Endodermal cell (in vitro differentiated cells): Measurements from ENCODE around the gene DFFB. TPM values are rescaled to one million over a fixed set of nuclear protein-coding genes. Genes with fewer than 3 reads are reported as not detected.

Source experiments
- DNase-seq: peaks from one replicate; pipeline ENCODE4 v3.0.0-alpha.2; 2017
- H3K27ac ChIP-seq: 2 replicates; pipeline ENCODE4 v1.5.1; 2013; ENCODE audit warnings: mild to moderate bottlenecking, low read depth, low read length, moderate library complexity
- H3K27me3 ChIP-seq: 2 replicates; pipeline ENCODE4 v1.6.1; 2013; ENCODE audit warnings: mild to moderate bottlenecking, low read length, moderate library complexity; ENCODE audit not compliant: insufficient read depth, control insufficient read depth, poor library complexity, severe bottlenecking
- H3K36me3 ChIP-seq: 2 replicates; pipeline ENCODE4 v1.7.0; 2013; ENCODE audit warnings: mild to moderate bottlenecking, low read length, moderate library complexity; ENCODE audit not compliant: control insufficient read depth, insufficient read depth
- H3K4me1 ChIP-seq: one replicate; pipeline ENCODE4 v1.7.0; 2013; ENCODE audit warnings: low read length; ENCODE audit not compliant: control insufficient read depth, insufficient read depth
- H3K4me3 ChIP-seq: 2 replicates; pipeline ENCODE4 v1.5.1; 2013; ENCODE audit warnings: mild to moderate bottlenecking, low read length, moderate library complexity
- H3K9ac ChIP-seq: 2 replicates; pipeline ENCODE4 v1.6.1; 2013; ENCODE audit warnings: mild to moderate bottlenecking, low read length, moderate library complexity; ENCODE audit not compliant: poor library complexity, severe bottlenecking; ENCODE audit errors: extremely low read depth
- H3K9me3 ChIP-seq: 2 replicates; pipeline ENCODE4 v1.6.1; 2013; ENCODE audit warnings: mild to moderate bottlenecking, low read length, moderate library complexity; ENCODE audit not compliant: control insufficient read depth
- H3K27ac Mint-ChIP-seq: 2 replicates; pipeline ENCODE4 v1.8.0; 2020; ENCODE audit warnings: mixed read lengths
- H3K27me3 Mint-ChIP-seq: 2 replicates; pipeline ENCODE4 v1.8.0; 2021; ENCODE audit warnings: mild to moderate bottlenecking, mixed read lengths; ENCODE audit not compliant: insufficient read depth
- H3K36me3 Mint-ChIP-seq: 2 replicates; pipeline ENCODE4 v1.8.0; 2020; ENCODE audit warnings: low read depth, mixed read lengths
- H3K4me1 Mint-ChIP-seq: 2 replicates; pipeline ENCODE4 v1.8.0; 2020; ENCODE audit warnings: mixed read lengths
- H3K4me3 Mint-ChIP-seq: 2 replicates; pipeline ENCODE4 v1.8.0; 2020; ENCODE audit warnings: mild to moderate bottlenecking, moderate library complexity, mixed read lengths
- H3K9me3 Mint-ChIP-seq: 2 replicates; pipeline ENCODE4 v1.8.0; 2020; ENCODE audit warnings: mild to moderate bottlenecking, mixed read lengths
- WGBS, 2 experiments: methylation state at CpG; one replicate each; pipeline versions ENCODE4 v1.1.5 to v1.1.7; 2013; ENCODE audit warnings: missing lambda C conversion rate in 2 of 2, mixed read lengths in 1 of 2; ENCODE audit not compliant: insufficient coverage in 1 of 2, insufficient read length in 1 of 2; 5-methylcytosine and 5-hydroxymethylcytosine counted together
- total RNA-seq, 2 donors: library from RNA; stranded (reverse); fragmentation: NEBNext Ultra II Directional in 1 of 2; extraction: Animal tissue kit (Norgen Biotek cat#: 25700) in 1 of 2; gene quantifications; 2 replicates in 1 of 2; 3 replicates in 1 of 2; pipeline ENCODE4 v1.2.1, GENCODE V29; 2021
- TF ChIP-seq, protein P1 (sequence below): fragments of 200-600 bp; sonication (generic); conservative IDR thresholded peaks from 2 replicates; pipeline ENCODE4 v1.5.0; 2021; ENCODE audit warnings: antibody characterized with exemption, mild to moderate bottlenecking

DFFB gene
- total RNA-seq, 2 donors from 2014 or later, result 7.2 to 7.6 TPM

DNA sequence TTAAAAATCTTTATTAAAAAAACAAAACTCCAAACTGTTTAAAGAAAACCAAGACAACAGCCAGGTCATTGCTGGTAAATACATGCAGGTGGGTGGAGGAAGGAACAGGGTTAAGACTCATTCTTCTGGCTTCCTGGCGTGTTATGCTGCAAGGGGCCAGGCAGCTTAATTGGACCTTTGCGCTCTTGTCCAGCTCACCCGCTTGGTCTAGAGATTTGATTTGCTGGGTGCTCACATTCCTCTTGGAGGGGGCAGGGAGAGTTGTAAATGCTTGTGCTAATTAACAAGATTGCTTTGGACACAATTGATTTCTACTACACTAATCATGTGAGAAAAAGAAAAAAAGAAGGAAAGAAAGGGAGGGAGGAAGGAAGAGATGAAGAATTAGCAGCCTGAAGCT is 10.7 kb upstream of the DFFB start:
- H3K27ac ChIP-seq, result no peak overlapping the region
- Mint-ChIP-seq H3K27me3 (no peaks in the 10 kb centered on the region), H3K4me3 (no peak overlapping the region), H3K4me1 (peaks cover 4% of the 10 kb centered on the region), H3K9me3 (no peaks in the 10 kb centered on the region), H3K36me3 (peaks cover 56% of the 10 kb centered on the region), H3K27ac (peak overlapping the region; percentile 11)
- no peak overlapping the region for H3K9ac ChIP-seq
- H3K36me3 ChIP-seq, result peaks cover 45% of the 10 kb centered on the region
- no peaks in the 10 kb centered on the region for H3K9me3 ChIP-seq
- no peak overlapping the region for H3K4me3 ChIP-seq
- H3K4me1 ChIP-seq, result no peaks in the 10 kb centered on the region
- H3K27me3 ChIP-seq, result no peaks in the 10 kb centered on the region
- DNase-seq, result no peak
- 83 to 89% methylated on average over 1 to 3 of the region's 3 CpGs for WGBS, 2 experiments
- TF ChIP-seq, protein P1, sequence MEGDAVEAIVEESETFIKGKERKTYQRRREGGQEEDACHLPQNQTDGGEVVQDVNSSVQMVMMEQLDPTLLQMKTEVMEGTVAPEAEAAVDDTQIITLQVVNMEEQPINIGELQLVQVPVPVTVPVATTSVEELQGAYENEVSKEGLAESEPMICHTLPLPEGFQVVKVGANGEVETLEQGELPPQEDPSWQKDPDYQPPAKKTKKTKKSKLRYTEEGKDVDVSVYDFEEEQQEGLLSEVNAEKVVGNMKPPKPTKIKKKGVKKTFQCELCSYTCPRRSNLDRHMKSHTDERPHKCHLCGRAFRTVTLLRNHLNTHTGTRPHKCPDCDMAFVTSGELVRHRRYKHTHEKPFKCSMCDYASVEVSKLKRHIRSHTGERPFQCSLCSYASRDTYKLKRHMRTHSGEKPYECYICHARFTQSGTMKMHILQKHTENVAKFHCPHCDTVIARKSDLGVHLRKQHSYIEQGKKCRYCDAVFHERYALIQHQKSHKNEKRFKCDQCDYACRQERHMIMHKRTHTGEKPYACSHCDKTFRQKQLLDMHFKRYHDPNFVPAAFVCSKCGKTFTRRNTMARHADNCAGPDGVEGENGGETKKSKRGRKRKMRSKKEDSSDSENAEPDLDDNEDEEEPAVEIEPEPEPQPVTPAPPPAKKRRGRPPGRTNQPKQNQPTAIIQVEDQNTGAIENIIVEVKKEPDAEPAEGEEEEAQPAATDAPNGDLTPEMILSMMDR, result no peak

DNA sequence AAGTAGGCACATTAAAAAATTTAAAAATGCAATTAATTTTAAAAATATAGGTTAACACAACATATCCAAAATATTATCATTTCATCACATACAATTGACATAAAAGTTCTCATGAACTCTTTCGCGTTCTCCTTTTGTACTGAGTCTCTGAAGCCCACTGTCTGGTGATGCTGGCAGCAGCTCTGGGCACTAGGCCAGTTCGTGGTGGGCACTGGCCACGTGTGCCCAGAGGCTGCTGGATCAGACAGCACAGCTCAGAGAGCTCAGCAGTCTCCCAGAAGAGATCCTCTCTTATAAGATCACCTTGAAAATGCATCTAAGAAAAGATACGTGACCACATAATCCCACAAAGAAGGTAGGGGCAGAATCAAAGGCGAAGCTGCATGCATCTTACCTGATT is 10.2 kb upstream of the DFFB start:
- no peaks in the 10 kb centered on the region for H3K27me3 ChIP-seq
- no peak for DNase-seq
- no peak overlapping the region for H3K4me3 Mint-ChIP-seq
- no peaks in the 10 kb centered on the region for H3K9me3 ChIP-seq
- no peak overlapping the region for H3K4me3 ChIP-seq
- H3K27me3 Mint-ChIP-seq, result no peaks in the 10 kb centered on the region
- H3K27ac ChIP-seq, result no peak overlapping the region
- TF ChIP-seq, protein P1, result no peak
- 88 to 96% methylated on average over 4 to 6 of the region's 6 CpGs for WGBS, 2 experiments
- peaks cover 4% of the 10 kb centered on the region for H3K4me1 Mint-ChIP-seq
- no peak overlapping the region for H3K27ac Mint-ChIP-seq
- peaks cover 54% of the 10 kb centered on the region for H3K36me3 Mint-ChIP-seq
- H3K9me3 Mint-ChIP-seq, result no peaks in the 10 kb centered on the region
- H3K9ac ChIP-seq, result no peak overlapping the region
- H3K4me1 ChIP-seq, result no peaks in the 10 kb centered on the region
- peaks cover 46% of the 10 kb centered on the region for H3K36me3 ChIP-seq

DNA sequence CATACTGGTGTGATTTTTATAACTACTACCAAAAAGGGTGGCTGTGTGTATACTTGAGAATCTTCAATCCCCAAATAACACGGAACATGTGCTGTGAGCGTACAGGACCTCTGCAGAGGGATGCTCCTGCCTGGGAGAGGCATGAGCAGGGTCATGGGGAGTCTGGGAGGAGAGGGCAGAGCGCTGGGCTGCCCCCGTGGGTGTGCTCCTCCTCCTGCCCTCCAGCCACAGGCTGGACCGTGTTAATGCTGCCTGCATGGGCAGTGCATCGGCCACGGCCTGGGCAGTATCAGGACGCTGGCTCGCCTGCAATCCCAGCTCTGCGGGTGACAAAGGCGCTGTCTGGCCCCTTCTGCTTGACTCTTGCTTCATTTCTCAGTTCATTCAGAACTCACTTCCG is 6.4 kb upstream of the DFFB start:
- H3K27me3 Mint-ChIP-seq, result no peaks in the 10 kb centered on the region
- no peak overlapping the region for H3K27ac Mint-ChIP-seq
- TF ChIP-seq, protein P1, result no peak
- H3K4me3 Mint-ChIP-seq, result no peak overlapping the region
- 83 to 100% methylated on average over 1 to 12 of the region's 12 CpGs for WGBS, 2 experiments
- H3K36me3 ChIP-seq, result peaks cover 33% of the 10 kb centered on the region
- H3K36me3 Mint-ChIP-seq, result peaks cover 30% of the 10 kb centered on the region
- DNase-seq, result no peak
- H3K27me3 ChIP-seq, result no peaks in the 10 kb centered on the region
- H3K4me1 Mint-ChIP-seq, result peaks cover 4% of the 10 kb centered on the region
- no peaks in the 10 kb centered on the region for H3K4me1 ChIP-seq
- H3K9me3 ChIP-seq, result no peaks in the 10 kb centered on the region
- no peak overlapping the region for H3K4me3 ChIP-seq
- H3K9me3 Mint-ChIP-seq, result no peaks in the 10 kb centered on the region
- no peak overlapping the region for H3K27ac ChIP-seq
- H3K9ac ChIP-seq, result no peak overlapping the region
